ENCODE data around the gene ATRAID.
A peak's percentile ranks its signal among the peaks of the same experiment; 100 is the strongest.
"Not testable (repeated sequence)": the region's sequence is repeated elsewhere in the genome, so short reads cannot be mapped to it uniquely, and the experiment has no call there.

Gene ATRAID, protein sequence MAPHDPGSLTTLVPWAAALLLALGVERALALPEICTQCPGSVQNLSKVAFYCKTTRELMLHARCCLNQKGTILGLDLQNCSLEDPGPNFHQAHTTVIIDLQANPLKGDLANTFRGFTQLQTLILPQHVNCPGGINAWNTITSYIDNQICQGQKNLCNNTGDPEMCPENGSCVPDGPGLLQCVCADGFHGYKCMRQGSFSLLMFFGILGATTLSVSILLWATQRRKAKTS

DNA sequence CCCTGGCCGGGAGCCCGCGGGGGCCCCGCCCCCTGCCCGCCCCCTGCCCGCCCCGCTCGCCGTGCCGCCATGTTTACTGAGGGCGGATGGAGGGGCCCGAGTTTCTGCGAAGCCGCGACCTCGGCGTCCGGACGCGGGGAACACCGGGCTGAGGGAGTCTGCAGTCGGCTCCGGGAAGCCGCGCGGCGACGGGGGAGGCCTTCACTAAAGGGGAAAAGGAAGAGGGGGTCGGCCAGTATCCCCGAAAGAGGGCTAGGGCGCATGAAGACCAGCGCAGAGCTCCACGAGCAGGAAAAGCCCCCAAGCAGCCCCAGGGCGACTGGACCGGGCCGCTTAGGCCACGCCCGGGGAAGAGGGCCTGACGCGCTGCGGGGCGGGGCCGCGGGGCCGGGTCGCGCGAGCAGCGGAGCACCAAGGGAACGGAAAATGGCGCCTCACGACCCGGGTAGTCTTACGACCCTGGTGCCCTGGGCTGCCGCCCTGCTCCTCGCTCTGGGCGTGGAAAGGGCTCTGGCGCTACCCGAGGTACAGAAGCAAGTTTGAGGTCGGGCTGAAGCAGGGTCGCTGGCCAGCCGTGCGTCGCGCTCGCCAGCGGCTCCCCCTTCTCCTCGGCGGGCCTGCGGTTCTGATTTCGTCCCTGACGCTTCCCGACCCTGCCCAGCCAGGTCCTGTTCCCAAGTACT lies at the start of gene ATRAID, which contains the start of gene SLC5A6:
TSS of gene ATRAID (plus strand) at position 99 of the 683 bp plus-strand sequence. CDS start at position 427, 328 bp downstream.
TSS of gene SLC5A6 (minus strand) at position 326 of the 683 bp plus-strand sequence. CDS start 4,618 bp downstream, outside the sequence.
- DNase-seq: peak; percentile 67

DNA sequence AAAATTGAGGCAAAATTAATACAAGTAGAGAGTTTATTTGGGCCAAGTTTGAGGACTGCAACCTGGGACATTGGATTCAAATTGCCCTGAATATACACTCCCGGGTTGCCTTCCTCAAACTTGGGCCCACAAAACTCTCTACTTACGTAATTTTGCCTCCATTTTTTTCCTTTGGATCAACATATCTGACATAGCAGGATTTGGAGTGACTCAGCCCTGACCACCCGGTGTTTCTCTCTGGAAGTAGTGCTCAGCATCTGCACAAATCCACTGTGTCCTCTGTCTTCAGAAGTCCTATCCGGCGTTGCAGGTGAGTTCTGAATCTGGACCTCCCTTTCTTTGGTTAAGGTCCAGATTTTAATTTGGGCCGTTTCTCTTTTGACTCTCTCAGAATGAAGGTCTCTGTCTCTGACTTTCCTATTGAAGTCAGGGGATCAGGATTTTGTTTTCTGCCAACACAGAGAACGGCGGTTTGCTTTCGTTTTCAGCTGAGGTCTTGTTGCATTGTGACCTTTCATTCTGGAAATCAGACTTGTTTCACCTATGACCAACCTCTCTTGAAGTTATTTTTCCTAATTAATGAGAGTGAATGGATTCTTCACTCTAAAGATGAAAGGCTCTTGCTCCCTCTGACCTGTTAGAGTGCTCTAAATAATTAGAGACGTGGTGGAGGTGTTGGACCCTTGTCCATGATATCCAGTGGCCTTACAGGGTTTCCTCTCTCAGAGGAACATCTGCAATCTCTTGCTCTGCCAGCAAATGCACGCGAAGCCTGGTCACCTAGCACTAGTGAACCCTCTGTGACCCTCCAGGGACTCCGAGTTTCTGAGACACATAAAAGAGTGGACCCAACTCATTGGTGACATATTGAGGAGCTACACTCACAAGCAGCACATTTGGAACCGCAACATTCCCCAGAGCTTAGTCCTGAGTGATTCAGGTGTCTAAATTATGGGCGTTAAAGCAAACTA lies 49.4 kb upstream of the ATRAID start:
- DNase-seq: no peak

DNA sequence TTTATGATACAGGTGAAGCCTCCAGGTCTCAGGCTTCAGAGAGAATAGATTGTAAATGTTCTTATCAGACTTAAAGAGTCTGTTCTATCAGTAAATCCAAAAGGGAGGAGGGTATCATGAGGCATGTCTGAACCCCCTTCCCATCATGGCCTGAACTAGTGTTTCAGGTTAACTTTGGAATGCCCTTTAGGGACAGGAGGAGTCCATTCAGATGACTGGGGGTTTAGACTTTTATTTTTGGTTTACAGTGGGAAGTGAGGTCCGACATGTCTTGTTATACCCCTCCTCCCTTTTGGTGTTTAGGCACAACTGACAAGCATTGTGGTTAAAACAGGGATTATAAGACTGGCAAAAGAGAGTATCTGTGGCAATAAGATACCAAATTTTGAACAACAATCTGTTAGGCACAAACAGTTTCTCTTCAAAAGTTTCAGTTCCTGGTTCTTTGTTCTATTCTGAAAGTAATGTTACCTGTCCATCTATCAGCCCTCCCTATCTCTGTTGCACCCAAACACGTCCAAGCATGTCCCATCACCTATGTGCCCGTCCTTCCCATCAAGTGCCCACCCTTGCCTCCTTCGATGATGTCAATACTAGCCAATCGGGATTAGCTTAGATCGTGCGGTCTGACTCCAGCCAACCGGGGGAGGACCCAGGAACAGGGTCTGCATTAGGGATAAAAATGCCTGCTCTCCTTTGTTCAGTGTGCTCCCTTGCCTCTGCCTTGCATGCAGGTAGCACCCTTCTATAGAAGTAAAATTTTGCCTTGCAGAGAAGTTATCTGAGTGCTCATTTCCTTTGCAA lies 46.7 kb upstream of the ATRAID start:
- no peak for DNase-seq

DNA sequence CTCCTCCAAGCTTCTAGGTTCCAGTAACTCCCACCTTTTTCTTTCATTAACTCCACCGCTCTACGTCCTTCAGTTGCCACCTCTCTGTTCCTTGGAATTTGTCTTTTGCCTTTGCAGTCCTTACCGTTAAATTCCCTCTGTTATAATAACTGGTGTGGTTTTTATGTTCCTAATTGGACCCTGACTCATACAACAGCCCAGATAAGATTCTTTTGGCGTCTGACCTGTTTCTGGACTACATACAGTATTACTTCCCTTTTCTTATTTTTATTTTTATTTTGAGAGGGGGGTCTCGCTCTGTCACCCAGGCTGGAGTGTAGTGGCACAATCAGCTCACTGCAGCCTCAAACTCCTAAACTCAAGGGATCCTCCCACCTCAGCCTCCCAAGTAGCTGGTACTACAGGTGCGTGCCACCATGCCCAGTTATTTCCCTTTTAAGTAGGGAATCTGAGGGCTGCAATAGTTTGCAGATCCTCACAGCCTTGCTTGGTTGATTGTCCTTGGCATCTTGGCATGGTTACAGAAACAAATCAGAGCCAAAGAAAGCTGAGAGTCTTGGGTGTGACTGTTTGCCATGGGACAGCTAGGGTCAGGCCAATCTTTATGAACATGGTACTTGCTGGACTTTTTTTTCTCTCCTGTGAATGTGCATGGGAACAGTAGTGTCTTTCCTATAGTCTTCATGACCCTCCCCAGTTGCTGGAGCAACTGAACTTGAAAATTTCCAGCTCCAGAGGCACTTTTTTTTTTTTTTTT lies 41.1 kb upstream of the ATRAID start:
- no peak for DNase-seq

GRCh38 chr2:27171351-27171848 lies 40.4 kb upstream of the ATRAID start:
- DNase-seq: no peak

GRCh38 chr2:27174638-27175037 lies 37.2 kb upstream of the ATRAID start:
- DNase-seq: no peak

GRCh38 chr2:27175330-27175729 lies 36.5 kb upstream of the ATRAID start:
- no peak for DNase-seq

- not testable (repeated sequence) for DNase-seq
Measured at GRCh38 chr2:27175781-27176180, 36.1 kb upstream of the ATRAID start.

GRCh38 chr2:27177441-27178351 lies 34.1 kb upstream of the ATRAID start:
- DNase-seq: no peak

DNA sequence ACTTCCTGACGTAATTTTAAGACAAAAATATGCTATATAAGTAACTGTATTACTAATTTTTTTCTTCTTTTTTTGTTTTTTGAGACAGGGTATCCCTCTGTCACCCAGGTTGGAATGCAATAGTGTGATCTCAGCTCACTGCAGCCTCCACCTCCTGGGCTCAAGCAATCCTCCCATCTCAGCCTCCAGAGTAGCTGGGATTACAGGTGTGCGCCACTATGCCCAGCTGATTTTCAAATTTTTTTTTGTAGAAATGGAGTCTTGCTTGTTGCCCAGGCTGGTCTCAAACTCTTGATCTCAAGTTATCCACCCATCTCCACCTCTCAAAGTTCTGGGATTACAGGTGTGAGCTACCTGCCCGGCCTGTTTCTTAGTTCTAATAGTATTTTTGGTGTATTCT lies 33.4 kb upstream of the ATRAID start:
- no peak for DNase-seq

- DNase-seq: no peak
Measured at GRCh38 chr2:27179344-27180000, 32.4 kb upstream of the ATRAID start.

- DNase-seq: no peak
Measured at GRCh38 chr2:27182346-27182745, 29.5 kb upstream of the ATRAID start.

- no peak for DNase-seq
Measured at GRCh38 chr2:27184115-27184514, 27.7 kb upstream of the ATRAID start.

GRCh38 chr2:27185331-27186026 lies 26.4 kb upstream of the ATRAID start:
- DNase-seq: no peak

DNA sequence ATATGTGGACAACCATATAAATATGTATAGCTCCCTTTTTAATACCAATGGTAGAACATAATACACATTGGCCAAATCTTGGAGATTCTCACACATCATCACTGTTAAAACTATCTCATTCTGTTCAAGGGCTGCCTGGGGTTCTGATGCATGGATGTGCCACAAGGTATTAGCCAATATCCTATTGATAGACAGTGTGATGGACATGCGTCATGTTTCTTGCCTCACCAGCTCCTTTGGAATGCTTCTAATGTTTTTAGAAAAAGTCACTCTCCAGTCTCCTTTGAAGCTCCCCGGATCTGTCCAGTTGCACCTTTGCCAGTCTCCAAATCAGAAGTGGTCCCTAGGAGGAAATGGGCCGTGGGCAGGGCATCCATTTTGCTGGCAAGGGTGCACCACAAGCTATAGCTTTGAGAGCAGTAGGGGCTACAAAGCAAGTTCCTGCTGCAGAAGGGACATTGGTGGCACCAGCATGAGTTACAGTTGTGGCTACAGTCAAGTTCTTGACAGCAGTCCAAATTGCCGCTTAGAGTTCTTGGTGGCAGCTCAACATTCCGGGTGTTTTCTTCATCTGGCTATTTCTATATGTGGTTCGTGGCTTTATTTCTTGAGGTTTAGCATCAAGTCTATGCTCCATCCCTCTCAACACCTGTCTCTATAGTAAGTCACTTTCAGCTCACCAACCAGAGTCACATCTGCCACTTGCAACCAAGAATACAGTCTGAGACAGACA lies 25.1 kb upstream of the ATRAID start:
- no peak for DNase-seq

- DNase-seq: no peak
Measured at GRCh38 chr2:27189989-27190388, 21.9 kb upstream of the ATRAID start.

GRCh38 chr2:27191070-27191829 lies 20.6 kb upstream of the ATRAID start:
- DNase-seq: peak; percentile 34

Measured in NCI-H2107 (cell line).